NCI-H1436 (cell line): ENCODE measurements around the gene UCK1.

ENCODE experiments used
- DNase-seq: peaks from one replicate; lab custom pipeline; 2025; lab: John Stamatoyannopoulos, UW

UCK1 gene

GRCh38 chr9:131530920-131531832 is at the start of gene UCK1:
UCK1 (minus strand) TSS chr9:131531263; CDS start chr9:131531174, 89 bp downstream.
- DNase-seq = peak; percentile 82

DNA sequence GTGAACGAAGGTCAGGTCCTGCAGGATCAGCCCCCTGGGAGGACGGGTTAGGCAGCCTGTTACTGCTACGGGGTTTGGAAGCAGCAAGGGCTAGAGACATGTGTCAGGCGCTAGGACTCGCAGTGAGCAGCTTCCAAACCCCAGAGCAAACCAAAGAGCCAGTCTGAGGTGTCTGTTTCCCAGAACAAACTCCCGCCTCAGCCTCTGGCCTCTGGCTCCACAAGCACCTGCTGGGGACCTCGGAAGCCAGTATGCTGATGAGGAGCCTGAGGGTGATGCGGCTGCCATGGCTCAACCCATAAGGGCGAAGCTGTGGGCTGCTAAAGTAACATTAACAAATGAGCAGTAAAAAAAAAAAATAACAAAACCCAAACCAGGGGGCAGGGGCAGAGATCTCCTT is 49.3 kb upstream of the UCK1 start:
- DNase-seq = no peak

GRCh38 chr9:131579789-131580211 is 48.7 kb upstream of the UCK1 start:
- DNase-seq = no peak

GRCh38 chr9:131578731-131579504 is 47.9 kb upstream of the UCK1 start:
- no peak for DNase-seq

DNA sequence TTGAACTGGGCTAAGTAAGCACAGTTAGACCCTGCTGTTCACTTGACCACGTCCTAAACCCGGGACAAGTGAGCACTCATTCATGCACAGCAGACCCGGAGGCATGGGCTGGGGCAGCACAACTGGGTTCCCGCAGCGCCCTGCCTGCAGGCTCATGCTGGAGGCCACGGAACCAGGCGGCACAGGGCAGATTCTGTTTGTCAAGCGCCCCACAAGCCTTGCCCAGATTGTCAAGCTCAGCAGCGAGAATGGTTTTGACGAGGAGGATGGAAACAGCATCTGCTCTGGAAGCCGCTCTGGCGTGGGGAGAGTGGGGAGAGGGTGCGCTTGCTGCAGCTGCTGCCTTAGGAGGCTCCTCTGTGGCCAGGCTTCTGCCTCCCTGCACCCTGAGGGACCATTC is 47.0 kb upstream of the UCK1 start:
- DNase-seq = no peak

DNA sequence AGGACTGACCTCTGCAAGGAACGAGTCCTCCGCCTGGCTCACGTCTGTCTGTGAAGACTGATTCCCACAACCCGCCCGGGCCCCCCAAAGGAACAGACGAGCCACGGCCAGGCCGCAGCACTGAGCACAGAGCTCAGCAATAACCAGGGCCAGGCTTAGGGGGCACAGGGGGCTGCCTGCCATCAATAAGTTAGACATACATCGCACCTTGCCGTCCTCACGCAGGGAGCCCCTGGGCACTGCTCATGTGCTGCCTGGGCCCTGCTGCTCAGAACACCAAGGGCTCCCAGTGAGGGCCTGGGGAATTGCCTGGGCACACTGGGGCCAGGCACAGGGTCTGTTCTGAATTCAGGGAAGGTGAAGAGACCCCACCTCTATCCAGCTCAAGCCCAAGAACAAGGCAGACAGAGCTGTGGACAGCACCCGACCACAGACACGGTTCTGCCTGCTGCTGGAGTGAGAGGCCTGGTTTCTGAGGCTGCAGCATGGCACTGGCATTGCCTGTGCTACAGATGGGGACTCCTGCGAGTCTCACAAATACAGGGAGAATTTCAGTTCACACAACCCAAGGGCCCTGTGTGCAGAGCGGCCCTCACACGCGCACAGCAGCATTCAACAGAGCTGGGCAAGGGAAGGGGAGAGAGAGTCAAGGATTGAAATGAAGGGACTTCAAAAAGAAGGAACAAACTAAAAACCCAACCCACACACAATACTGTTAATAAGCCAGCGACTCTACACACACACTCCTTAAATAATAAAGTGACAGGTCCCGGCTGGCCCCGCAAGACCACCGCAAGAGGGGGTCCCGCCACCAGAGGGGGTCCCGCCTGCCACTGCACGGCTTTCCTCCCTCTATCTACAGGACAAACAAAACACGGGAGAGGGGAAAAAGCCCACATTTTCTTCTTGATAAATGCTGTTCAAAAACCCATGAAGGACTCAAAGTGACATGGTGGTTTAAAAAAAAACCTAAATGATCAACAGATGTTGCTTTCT is 46.2 kb upstream of the UCK1 start:
- no peak for DNase-seq

GRCh38 chr9:131575946-131576853 is 45.1 kb upstream of the UCK1 start:
- no peak for DNase-seq

DNA sequence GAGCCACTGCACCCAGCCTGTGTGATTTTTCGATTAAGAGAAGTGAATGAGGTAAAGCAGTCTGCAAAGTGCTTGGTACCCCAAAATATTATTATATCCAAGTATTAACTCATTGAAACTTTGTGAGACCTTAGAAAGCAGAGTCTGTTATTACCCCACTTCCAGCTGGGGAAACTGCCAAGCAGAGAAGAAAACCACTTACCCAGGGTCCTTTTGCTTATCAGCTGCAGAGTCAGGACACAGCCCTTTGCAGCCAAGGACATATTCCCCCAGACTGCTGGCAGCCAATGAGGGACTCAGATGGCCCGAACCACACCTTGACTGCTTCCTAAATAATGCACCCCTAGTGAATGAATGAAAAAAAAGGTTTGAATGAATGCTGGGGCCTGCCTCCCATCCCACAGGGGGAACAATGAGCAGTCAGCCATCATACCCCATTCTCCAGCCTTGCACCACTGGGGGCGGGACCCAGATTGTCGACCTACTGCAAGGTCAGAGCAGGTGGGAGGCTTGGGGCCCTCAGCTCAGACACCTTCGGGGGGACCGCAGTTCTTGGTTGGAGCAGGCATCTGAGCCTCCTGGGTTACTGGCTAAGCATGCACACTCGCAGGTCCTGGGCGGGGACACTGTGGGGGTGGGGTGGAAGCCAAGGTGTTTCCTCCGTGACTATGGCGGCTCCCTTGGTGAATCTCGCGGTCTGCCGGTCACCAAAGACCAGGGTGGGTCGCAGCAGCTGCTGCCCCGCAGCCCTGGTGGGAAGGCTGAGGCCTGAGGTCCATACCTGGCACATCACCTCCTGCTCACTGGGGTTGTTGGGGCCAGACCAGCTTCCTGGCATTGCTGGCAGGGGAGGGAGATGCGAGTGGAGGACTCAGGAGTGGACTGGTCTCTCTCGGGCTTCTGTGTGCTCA is 43.9 kb upstream of the UCK1 start:
- DNase-seq = no peak

GRCh38 chr9:131567910-131568309 is 36.8 kb upstream of the UCK1 start:
- no peak for DNase-seq

- no peak for DNase-seq
Measured at GRCh38 chr9:131566158-131566557, 35.1 kb upstream of the UCK1 start.

DNA sequence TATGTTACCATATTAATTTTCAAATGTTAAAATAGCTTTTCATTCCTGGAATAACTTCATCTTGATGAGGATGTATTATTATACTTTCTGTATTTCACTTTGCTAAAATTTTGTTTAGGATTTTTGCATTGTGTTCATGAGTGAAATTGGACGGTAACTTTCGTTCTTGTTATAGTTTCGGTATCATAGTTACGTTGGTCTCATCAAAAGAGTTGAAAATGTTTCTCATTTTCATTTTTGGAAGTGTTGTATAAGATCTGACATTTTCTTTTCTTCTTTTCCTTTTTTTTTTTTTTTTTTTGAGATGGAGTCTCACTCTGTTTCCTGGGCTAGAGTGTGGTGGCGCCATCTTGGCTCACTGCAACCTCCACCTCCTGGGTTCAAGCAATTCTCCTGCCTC is 34.3 kb upstream of the UCK1 start:
- DNase-seq = no peak

DNA sequence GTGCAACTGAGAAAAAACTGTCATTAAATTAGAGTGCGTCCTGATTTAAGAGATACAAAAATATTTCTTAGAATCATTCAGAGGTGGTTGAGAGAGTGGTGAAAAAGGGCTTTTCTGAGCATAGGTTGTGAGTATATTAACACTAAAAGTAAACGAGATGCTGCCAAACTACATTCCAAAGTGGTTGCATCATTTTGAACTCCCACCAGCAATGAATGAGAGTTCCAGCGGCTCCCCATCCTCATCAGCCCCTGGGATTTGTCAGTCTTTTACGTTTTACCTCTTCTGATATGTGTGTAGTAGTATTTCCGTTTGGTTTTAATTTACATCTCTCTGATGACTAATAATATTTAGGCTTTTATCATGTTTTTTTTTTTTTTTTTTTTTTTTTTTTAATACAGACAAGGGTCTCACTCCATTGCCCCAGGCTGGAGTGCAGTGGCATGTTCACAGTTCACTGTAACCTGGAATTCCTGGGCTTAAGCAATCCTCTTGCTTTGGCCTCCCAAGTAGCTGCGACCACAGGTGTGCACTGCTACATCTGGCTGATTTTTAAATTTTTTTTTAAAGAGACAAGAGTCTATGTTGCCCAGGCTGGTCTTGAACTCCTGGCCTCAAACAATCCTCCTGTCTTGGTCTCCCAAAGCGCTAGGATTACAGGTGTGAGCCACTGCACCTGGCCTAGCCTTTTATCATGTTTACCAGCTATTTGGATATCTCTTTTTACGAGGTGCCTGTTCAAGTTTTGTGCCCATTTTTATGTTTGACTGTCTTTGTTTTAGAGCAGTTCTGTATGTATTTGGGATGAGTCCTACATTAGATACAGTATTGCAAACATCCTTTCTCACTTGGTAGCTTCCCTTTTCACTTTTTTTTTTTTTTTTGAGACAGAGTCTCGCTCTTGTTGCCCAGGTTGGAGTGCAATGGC is 31.2 kb upstream of the UCK1 start:
- no peak for DNase-seq

- no peak for DNase-seq
Measured at GRCh38 chr9:131559421-131560000, 28.4 kb upstream of the UCK1 start.

GRCh38 chr9:131557855-131558548 is 26.9 kb upstream of the UCK1 start:
- DNase-seq = no peak

- no peak for DNase-seq
Measured at GRCh38 chr9:131555841-131556673, 25.0 kb upstream of the UCK1 start.

GRCh38 chr9:131554843-131555351 is 23.8 kb upstream of the UCK1 start:
- no peak for DNase-seq
